Measurements from ENCODE around the gene CELSR1.

The CELSR1 gene

DNA sequence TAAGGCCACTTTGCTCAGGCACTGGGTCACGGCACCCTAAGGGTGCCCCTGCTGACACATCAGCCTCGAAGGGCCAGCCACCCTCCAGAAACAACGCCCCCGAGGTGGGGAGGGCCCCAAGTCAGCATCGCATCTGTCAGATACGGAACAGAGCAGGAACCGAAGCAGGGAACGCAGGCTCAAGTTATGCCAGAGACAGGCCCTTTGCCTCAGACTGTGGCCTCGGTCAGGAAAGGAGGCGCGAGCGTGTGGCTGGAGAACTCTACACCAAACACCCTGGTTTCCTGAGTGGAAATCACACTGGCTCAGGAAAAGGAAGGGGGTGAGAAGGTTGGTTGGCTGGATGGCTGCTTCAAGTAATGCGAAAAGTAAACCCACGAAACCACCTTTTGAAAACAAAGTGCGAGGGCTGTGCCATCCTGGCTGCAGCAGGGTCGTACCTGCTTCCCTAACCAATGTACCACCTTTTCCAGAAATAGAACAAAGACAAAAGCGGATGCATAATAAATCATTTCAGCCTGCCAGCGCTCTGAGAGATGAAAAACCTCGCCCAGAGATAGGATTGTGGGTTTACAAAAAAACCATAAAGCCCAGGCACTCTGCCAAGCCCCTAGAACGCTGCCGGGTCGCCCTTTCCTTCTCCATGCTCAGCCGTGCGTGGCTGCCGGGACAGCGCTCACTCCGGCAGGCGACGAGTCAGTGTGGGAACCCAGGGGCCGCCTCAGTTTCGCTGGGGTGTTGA lies 163.3 kb downstream of the CELSR1 start:
- DNase-seq: peak; percentile 13

DNA sequence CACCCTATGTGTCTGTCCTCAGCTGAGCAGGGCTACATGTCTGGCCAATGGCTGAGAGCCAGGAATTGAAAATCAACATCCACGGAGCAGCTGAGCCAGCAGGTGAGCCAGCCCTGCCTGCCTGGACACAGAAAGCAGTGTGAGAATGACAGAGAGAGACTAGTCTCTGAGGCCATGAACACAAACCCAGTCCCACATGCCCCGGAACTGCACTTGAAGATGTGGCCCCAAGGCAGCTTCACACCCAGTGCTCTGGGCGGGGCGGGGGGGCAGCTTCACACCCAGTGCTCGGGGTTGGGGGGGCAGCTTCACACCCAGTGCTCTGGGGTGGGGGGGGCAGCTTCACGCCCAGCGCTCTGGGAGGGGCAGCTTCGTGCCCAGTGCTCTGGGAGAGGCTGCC lies 164.3 kb downstream of the CELSR1 start:
- DNase-seq: peak; percentile 34

DNA sequence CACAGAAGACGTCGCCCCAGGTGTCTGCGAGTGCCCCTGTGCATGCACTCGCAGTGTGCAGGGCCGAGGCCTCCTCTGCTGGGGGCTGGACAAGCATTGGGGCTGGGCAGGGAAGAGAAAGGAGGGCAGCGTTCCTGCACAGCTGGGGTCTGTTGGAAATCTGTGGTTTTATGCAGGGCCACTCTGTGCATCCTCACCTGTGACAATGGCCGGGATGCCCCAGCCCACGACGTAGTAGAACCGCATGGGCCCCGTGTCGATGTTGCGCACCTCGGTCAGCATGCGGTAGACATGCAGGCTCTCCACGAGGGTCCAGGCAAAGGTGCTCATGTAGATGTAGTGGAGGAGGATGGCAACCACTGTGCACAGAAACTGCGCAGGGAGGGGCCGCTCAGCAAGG lies 164.7 kb downstream of the CELSR1 start:
- no peak for DNase-seq

DNA sequence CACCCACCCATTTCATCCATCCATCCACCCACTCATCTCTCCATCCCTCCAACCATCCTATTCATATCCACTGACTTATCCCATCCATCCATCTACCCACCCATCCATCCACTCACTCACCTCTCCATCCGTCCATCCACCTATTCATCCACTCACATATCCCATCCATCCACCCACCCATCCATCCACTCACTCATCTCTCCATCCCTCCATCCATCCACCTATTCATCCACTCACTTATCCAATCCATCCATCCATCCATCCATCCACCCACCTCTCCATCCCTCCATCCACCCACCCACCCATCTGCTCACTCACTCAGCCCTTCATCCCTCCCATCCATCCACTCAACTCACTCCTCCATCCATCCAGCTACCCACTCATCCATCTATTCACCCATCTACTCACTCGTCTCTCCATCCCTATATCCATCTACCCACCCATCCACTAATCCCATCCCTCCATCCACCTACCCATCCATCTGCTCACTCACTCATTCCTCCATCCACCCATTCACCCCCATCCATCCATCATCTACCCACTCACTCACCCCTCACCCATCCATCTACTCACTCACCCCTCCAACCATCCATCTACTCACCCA lies 165.7 kb downstream of the CELSR1 start:
- no peak for DNase-seq

DNA sequence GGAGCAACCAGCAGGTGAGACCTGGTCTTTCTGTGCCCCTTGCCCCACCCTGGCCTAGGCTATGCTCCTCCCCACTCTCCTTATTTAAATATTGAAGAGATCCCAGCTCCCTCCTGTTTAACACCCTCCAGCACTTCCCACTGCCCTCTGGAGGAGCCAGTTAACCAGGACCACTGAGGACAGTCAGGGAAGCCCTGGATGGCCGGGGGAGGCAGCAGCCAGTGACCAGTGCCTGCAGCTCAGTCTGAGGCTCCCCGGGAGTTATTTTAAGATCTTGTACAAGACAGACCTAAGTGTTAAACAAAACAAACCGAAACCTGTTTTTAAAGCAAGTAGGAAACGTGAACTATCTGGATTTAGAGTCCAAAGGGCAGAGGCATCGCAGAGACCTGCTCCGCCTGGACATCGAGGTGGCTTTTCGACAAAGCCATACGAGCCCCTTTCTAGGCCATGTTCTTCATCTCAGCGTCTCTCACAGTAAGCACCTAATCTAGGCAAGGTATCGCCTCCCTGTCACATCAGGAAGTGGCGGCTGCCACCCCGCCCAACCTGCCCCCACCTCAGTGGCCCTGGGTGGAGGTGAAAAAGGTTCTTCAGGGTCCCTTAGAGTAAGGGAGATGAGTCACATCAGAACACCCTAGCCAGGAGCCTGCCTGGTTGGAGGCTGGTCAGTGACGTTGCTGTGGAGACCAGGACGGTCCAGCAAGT lies 166.7 kb downstream of the CELSR1 start:
- DNase-seq: no peak

DNA sequence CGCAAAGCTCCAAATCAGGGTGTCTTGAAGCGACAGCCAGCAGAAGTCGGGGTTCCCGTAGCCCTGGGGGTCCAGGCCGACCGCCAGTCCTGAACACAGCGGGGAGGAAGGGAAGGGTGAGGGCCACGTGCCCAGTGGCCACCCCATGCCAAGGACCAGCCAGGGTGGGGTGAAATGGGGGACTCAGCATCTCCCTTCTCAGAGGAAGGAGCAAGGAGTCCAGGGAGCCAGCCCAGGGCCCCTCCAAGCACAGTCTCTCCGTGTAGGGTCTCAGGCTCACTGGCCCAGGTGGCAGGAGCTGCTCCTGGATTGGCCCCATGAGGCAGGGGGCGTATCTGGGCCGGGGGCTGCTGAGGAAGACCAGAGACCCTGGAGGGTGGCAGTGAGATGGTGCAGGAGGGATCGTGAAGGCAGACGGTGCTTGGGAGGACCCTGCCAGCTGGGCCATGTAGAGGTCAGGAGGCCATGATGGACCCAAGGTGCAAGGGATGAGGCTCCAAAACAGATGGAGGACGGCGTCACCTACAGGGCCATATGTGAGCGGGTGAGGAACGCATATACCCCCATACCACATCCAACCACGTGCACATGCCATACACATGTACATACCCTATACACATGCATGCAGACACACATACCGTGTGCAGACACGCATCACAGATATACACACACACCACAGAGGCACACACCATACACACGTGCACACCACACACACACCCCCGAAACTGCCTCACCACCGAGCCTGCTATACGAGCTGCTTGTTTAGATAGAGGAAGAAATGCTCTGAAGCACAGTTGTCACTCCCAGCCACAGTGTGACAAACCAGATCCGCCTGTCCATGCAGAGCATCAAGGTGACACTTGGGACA lies 167.5 kb downstream of the CELSR1 start:
- no peak for DNase-seq

DNA sequence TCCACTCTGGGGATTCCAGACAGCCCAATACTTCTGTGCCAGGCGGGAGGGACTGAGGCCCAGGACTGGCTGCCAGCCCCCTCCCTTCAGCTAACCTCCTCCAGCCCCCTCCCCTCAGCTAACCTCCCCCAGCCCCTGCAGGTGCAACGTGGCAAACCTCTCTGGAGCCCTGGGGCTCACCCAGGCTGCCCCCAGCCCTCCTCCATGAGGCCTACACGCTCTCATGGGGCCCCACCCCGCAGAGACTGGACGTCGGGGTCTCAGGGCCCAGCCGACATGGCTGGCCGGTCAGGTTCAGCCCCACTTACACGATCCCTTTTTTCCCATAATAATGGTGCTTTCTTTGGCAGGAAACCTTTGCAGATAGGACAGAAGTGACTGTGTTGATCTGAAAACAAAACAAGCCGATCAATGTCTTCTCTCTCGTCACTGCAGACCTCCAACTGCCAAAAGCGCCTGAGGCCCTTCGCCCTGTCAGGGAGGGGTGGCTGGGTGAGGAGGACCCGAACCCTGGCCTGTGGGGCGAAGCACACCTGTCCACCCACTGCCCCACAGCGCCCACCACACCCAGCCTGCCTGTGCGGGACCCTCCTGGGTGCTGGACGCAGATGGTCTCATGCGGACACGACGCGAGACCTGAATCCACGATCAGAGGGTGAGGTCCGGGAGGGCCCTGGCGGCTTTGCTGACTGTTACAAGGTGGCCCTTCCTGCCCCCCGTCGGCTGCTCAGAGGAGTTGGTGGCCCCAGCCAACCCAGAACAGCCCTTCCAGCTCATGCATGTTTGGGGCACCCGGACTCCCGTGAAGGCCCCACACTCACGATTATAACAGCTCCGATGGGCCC lies 168.3 kb downstream of the CELSR1 start:
- DNase-seq: no peak

DNA sequence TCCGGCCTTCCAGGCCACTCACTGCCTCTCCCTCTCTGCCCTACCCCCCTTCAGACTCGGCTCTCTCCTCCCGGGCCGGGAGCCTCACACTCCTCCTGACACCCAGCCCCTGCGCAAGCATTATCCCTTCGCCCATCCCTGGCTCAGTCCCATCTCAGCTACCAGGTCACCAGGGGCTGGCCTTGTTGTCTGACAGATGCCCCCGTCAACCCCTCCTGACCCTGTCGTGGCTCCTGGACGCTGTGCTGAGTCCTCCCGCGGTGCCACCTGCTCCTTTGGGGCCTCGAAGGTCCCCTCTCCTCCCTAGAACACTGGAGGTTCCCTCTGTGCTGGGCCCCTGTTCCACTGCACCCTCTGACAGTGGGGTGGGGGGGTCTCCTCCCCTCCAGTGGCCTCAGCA lies 169.0 kb downstream of the CELSR1 start:
- DNase-seq: no peak

DNA sequence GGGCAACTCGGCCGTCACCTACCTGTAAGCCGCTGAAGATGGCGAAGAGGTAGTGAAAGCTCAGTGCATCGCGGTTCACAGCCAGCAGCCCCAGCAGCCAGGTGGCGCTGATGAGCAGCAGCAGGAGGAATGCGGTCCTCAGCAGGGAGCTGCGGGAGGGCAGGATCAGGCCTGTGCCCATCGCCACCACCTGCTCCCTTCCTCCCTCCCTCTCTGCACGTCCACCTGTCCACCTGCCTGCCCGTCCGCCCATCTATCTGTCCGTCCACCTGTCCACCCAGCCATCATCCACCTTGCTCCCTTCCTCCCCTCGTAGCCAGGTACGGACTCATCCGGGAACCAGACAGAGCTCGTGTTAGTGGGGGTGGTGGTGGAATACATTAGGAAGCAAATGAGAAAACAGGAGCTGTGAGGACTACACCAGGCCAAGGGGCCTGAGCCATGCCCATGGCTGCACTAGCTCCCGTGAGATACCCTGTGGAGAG lies 169.7 kb downstream of the CELSR1 start:
- DNase-seq: peak; percentile 60

DNA sequence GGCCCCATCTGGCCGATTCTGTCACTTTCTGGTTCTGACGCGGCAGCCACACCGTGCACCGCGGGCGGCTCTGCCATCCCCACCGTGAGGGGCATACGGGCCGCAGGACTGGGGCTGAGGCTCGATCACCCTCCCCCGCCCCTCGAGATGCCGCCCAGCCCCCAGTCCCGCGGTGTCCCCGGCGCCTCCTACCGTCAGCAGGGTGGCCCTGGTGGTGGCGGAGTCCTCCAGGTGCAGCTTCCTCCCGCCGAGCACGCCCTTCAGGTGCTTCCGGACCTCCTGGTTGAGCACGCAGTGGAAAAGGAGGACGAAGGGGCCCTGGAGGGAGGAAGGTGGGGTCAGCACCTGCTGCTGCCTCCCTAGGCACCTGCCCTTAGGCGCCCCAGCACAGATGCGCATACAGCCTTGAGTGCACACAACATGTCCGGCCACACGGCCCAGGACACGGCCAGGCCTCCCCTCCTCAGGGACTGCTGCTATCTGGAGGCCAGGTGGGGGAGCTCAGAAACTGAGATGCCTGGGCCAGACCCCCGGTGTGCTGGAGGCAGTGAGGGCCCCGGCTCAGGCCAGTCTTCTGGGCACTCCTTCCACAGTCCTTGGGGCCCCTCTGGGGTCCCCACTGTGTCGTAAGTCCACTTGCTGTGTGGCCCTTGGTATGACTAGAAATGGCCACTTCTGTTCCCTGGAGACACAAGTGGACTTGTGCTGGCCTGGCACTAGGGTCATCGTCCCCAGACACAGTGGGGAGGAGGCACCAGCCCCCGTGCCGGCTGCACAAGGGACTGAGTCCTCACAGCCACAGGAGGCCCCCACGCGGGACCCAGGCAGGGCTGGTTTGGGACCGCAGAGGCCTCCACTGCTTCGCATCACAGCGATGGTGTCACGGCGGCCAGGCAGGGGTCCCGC lies 170.4 kb downstream of the CELSR1 start:
- no peak for DNase-seq

DNA sequence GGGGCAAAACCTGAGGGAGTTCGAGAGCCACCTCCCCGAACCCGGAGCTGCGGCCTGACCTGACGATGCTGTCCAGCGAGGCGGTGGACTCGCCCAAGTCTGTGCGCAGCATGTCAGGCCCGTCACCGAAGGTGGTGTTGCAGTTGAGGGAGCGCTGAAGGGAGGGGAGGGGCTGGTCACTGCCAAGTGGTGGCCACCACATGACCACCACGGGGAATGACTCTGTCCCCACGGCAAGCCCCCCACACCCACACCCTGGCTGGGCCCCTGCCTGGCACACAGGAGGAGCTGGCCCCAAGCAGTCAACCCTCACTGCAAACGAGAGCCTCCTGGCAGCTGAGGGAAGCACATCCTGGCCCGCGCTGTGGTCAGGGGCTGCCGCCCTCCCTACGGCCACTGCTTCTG lies 171.1 kb downstream of the CELSR1 start:
- DNase-seq: no peak

DNA sequence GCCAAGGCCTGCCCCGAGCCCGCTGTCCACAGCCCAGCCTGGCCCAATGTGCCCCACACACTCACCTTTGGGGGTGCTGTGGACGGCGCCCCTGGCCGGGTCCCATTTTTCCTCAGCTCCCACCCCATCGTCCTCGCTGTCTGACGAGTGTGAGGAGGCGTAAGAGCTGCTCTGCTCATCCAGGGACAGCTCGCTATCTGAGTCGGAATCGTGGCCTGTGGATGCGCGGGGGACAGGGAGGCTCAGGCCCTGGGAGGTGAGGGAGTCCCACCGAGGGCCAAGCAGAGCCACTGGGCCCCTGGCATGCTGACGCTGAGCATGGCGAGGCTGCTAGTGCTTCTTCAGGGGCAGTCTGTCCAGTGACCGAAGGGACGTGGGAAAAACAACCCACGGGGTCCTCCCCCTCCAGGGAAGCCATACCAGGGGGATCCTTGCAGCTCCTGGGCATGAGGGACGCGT lies 172.2 kb downstream of the CELSR1 start:
- DNase-seq: no peak

DNA sequence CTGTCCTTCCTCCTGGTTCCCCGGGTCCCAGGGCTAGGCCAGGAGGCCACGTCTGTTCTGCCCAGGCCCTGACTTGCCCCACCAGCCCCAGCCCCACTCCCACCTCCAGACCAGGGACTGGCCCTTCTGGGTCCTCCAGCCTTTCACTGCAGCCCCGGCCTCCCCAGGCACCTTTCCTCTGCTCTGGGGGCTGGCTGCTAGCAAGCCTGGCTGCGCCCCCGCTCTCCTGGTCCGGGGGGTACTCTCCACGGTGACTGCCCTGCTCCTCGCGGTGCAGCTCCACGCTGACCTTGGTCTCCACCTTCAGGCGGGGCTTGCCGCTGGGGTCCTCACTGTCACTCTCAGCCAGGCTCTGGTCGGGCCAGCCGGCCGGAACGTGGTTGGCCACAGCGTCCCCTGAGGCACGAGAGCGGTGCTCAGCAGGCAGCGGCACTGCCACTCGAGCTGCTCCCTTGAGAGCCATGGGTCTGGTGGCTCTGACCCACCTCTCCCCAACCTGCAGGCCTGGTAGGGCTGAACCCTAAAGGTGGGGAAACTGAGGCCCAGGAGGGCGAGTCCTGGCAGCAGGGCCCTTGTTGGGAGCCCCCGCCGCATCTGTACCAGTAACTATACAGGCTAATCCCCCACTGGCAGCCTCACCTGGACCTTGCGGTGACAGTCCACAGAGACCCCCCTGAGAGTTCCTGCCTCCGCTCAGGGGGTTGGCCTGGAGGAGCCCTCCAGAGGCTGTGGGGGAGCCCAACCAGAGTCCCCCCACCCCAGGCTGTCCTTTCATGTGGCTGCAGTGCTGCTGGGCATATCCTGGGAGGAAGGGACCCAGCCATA lies 172.9 kb downstream of the CELSR1 start:
- no peak for DNase-seq

DNA sequence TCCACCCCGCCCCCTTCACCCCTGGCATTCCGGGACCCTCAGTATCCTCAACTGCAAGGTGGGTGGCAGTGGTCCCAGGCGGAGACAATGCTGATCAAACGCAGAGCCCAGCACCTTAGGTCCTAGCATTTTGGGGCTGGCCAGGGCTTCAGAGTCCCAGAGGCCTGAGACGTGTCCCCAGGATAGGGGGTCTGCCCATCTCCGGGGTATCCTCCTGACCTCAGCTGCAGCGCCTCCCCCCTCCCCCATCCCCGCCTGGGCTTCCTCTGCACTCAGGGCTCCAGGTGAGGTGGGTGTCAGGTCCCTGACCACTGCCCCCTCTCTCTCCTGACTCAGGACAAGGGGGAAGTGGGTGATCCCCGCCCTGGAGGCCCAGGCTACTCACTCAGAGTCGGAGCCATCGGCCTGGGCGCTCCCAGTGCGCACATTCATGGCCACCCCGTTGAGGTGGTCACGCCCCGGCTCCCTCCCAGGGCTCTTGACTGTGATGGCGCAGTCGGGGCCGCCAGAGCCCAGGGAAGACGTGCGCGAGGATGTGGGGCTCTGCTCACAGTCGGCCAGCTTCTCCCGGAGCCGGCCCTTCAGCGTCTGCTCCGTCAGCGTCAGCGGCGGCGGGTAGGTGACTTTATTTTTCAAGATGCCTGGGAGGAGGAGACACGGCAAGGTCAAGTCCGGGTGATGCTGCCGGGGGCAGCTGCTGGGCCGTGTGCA lies 173.7 kb downstream of the CELSR1 start:
- no peak for DNase-seq

DNA sequence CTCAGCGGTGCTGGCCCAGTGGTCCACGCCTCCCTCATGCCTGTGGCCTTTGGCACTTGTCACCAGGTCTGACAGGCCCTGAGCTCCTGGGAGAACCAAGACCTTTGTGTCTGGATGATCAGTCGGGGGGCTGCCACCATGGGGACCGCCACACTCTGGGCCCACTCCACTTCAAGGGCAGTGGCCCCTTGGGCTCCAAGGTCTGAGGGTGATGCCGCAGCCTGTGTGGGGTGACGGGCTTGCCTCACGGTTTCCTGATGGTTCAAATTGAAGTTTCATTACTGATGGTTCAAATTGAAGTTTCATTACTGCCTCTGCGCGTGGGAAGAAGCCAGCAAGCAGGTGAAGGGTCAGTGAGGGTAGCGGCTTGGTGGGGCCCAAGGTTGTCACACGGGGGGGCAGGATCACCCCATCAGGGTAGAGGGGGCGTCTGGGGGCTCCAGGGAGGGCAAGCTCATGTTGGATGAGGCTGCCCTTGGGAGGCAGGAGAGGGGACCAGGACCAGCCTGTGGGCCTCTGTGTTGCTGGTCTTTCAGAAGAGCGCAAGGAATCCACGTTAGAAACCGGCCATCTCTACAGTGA lies 174.4 kb downstream of the CELSR1 start:
- no peak for DNase-seq

DNA sequence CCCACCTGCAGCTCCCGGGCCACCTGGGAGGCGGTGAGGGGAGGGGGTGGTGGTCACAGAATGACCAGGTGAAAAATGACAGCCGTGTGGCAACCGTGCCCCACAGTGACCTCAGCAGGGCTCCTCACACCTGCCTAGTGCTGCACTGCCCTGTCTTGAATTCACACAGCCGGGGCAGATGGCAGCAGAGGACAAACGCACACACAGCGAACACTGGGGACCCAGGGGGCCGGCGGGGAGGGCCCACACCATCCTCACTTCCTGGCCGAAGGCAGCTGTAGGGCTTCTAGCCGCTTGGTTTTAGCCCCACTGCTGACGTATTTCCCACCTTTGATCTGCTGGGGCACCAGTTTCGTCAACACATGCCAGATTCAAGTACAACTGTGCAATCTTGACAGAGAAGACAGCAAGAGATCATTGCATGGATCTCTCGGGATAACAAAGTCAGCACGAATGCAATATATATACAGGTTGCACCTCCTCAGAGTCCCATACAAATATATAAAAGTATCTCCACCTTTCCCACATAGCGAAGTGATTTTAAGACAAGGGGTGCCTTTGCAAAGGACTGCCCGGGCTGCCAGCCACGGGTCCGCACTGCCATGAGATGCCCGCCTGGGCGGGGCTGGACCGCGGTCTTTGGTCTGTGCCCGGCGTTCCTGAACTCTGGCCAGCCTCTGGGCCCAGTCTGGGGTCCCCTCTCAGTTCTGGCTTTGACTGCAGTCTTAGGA lies 175.1 kb downstream of the CELSR1 start:
- peak; percentile 5 for DNase-seq

DNA sequence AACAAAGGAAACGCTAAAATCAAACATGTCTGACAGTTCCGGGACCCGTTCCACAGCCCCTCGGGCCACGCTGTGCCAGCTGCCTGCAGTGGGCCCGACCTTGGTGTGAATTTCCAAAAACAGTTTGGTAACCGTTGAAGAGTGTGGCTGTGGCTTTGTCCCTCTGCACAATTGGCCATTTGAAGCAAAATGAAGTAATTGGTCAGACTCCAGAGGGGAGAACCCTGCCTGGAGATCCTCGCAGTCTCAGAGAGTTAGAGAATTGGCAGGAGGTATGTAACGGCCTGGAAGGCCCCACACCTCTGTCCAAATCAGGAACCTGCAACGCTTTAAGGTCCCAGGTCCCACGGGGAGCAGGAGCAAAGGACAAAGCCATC lies 175.6 kb downstream of the CELSR1 start:
- no peak for DNase-seq

DNA sequence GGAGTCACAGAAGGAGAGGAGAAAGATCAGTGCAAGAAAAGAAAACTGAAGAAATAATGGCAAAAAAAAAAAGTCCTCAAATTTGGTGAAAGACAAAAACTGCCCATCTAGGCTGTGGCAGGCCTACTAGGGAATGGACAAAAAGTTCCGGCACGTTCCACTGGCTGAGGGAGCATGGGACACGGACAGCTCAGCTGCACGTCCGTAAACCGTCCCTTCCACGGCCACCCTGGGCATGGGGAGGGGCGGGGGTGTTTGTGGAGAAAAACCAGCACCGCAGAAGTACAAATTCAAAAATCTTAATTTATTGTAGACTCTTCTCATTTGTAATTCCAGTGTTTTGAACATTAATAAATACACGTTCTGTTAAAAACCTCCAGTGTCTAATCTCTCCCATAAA lies 176.5 kb downstream of the CELSR1 start:
- DNase-seq: no peak

All from NCI-H345 (cell line).